RKO (cell line): ENCODE data around the gene HLA-DRB5.
"Not testable (repeated sequence)": the region's sequence is repeated elsewhere in the genome, so short reads cannot be mapped to it uniquely, and the experiment has no call there.

ENCODE experiments used
- DNase-seq: peaks from one replicate; pipeline ENCODE4 v3.0.0-alpha.2; 2016; ENCODE audit warnings: low spot score

Gene HLA-DRB5

GRCh38 chr6:32529697-32530430, at the start of gene HLA-DRB5:
Gene HLA-DRB5, minus strand, starts transcription at chr6:32530287. Its CDS starts 63 bp downstream, at chr6:32530224.
- no peak for DNase-seq

- DNase-seq: no peak
Observed at GRCh38 chr6:32578962-32579361, 48.9 kb upstream of the HLA-DRB5 start.

- not testable (repeated sequence) for DNase-seq
Observed at GRCh38 chr6:32577493-32577892, 47.4 kb upstream of the HLA-DRB5 start.

- no peak for DNase-seq
Observed at GRCh38 chr6:32576250-32576649, 46.2 kb upstream of the HLA-DRB5 start.

- no peak for DNase-seq
Observed at GRCh38 chr6:32570363-32570905, 40.3 kb upstream of the HLA-DRB5 start.

GRCh38 chr6:32568561-32568960, 38.5 kb upstream of the HLA-DRB5 start:
- DNase-seq: no peak

- no peak for DNase-seq
Observed at GRCh38 chr6:32566957-32567356, 36.9 kb upstream of the HLA-DRB5 start.

GRCh38 chr6:32565511-32565910, 35.4 kb upstream of the HLA-DRB5 start:
- no peak for DNase-seq

GRCh38 chr6:32562940-32563339, 32.9 kb upstream of the HLA-DRB5 start:
- DNase-seq: no peak

GRCh38 chr6:32559747-32560146, 29.7 kb upstream of the HLA-DRB5 start:
- DNase-seq: no peak

GRCh38 chr6:32558426-32559057, 28.5 kb upstream of the HLA-DRB5 start:
- DNase-seq: no peak

- no peak for DNase-seq
Observed at GRCh38 chr6:32554116-32554965, 24.3 kb upstream of the HLA-DRB5 start.

- DNase-seq: no peak
Observed at GRCh38 chr6:32553037-32553742, 23.1 kb upstream of the HLA-DRB5 start.

GRCh38 chr6:32551410-32551809, 21.3 kb upstream of the HLA-DRB5 start:
- DNase-seq: no peak

- DNase-seq: no peak
Observed at GRCh38 chr6:32539839-32540238, 9.8 kb upstream of the HLA-DRB5 start.

GRCh38 chr6:32530431-32530793, 325 bp upstream of the HLA-DRB5 start:
- DNase-seq: not testable (repeated sequence)

GRCh38 chr6:32522302-32523047, 7.6 kb downstream of the HLA-DRB5 start:
- no peak for DNase-seq

GRCh38 chr6:32519910-32520258, 10.2 kb downstream of the HLA-DRB5 start:
- DNase-seq: no peak

GRCh38 chr6:32519118-32519909, 10.8 kb downstream of the HLA-DRB5 start:
- DNase-seq: no peak

GRCh38 chr6:32517654-32518445, 12.2 kb downstream of the HLA-DRB5 start:
- no peak for DNase-seq
